ENCODE data around the gene SMAD1.

DNA sequence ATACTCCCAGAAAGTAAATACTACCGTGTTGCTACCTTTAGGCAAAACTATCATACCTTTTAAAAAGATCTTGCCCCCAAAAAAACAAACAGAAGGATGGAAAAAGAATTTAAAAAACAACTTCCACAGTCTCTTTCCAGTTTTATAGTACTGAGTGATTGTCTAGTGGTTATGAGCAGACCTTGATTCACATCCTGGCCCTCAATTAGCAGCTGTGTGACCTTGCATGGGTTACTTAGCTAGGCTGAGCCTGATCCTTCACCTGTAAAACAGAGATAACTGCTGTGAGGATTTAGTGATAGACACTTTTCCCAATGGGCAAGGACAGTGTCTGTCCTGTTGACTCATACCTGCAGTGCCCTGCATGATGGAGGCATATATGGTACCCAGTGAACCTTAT lies 49.0 kb downstream of the SMAD1 start:
- TF ChIP-seq, protein P1, sequence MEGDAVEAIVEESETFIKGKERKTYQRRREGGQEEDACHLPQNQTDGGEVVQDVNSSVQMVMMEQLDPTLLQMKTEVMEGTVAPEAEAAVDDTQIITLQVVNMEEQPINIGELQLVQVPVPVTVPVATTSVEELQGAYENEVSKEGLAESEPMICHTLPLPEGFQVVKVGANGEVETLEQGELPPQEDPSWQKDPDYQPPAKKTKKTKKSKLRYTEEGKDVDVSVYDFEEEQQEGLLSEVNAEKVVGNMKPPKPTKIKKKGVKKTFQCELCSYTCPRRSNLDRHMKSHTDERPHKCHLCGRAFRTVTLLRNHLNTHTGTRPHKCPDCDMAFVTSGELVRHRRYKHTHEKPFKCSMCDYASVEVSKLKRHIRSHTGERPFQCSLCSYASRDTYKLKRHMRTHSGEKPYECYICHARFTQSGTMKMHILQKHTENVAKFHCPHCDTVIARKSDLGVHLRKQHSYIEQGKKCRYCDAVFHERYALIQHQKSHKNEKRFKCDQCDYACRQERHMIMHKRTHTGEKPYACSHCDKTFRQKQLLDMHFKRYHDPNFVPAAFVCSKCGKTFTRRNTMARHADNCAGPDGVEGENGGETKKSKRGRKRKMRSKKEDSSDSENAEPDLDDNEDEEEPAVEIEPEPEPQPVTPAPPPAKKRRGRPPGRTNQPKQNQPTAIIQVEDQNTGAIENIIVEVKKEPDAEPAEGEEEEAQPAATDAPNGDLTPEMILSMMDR (IDR thresholded peaks at IDR 0.05), result no peak
- TF ChIP-seq ELF4 (CRISPR knock-in tag; IDR thresholded peaks at IDR 0.05; ENCODE audit: low read depth), result no peak
- TF ChIP-seq ZNF138 (CRISPR knock-in tag; conservative IDR thresholded peaks at IDR 0.05), result no peak
- TF ChIP-seq ZNF121 (CRISPR knock-in tag; IDR thresholded peaks at IDR 0.05), result no peak
- TF ChIP-seq ZNF232 (CRISPR knock-in tag; IDR thresholded peaks at IDR 0.05), result no peak
- TF ChIP-seq, protein P2, sequence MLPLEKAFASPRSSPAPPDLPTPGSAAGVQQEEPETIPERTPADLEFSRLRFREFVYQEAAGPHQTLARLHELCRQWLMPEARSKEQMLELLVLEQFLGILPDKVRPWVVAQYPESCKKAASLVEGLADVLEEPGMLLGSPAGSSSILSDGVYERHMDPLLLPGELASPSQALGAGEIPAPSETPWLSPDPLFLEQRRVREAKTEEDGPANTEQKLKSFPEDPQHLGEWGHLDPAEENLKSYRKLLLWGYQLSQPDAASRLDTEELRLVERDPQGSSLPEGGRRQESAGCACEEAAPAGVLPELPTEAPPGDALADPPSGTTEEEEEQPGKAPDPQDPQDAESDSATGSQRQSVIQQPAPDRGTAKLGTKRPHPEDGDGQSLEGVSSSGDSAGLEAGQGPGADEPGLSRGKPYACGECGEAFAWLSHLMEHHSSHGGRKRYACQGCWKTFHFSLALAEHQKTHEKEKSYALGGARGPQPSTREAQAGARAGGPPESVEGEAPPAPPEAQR (CRISPR knock-in tag; IDR thresholded peaks at IDR 0.05), result no peak
- TF ChIP-seq SP1 (CRISPR knock-in tag; conservative IDR thresholded peaks at IDR 0.05), result no peak
- TF ChIP-seq, protein P3, sequence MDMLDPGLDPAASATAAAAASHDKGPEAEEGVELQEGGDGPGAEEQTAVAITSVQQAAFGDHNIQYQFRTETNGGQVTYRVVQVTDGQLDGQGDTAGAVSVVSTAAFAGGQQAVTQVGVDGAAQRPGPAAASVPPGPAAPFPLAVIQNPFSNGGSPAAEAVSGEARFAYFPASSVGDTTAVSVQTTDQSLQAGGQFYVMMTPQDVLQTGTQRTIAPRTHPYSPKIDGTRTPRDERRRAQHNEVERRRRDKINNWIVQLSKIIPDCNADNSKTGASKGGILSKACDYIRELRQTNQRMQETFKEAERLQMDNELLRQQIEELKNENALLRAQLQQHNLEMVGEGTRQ (CRISPR knock-in tag; IDR thresholded peaks at IDR 0.05), result no peak
- TF ChIP-seq, protein P4, sequence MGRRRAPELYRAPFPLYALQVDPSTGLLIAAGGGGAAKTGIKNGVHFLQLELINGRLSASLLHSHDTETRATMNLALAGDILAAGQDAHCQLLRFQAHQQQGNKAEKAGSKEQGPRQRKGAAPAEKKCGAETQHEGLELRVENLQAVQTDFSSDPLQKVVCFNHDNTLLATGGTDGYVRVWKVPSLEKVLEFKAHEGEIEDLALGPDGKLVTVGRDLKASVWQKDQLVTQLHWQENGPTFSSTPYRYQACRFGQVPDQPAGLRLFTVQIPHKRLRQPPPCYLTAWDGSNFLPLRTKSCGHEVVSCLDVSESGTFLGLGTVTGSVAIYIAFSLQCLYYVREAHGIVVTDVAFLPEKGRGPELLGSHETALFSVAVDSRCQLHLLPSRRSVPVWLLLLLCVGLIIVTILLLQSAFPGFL (CRISPR knock-in tag; IDR thresholded peaks at IDR 0.05; ENCODE audit: borderline replicate concordance), result no peak
- TF ChIP-seq, protein P5, sequence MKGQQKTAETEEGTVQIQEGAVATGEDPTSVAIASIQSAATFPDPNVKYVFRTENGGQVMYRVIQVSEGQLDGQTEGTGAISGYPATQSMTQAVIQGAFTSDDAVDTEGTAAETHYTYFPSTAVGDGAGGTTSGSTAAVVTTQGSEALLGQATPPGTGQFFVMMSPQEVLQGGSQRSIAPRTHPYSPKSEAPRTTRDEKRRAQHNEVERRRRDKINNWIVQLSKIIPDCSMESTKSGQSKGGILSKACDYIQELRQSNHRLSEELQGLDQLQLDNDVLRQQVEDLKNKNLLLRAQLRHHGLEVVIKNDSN (CRISPR knock-in tag; IDR thresholded peaks at IDR 0.05), result no peak
- TF ChIP-seq, protein P6, sequence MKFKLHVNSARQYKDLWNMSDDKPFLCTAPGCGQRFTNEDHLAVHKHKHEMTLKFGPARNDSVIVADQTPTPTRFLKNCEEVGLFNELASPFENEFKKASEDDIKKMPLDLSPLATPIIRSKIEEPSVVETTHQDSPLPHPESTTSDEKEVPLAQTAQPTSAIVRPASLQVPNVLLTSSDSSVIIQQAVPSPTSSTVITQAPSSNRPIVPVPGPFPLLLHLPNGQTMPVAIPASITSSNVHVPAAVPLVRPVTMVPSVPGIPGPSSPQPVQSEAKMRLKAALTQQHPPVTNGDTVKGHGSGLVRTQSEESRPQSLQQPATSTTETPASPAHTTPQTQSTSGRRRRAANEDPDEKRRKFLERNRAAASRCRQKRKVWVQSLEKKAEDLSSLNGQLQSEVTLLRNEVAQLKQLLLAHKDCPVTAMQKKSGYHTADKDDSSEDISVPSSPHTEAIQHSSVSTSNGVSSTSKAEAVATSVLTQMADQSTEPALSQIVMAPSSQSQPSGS (CRISPR knock-in tag; IDR thresholded peaks at IDR 0.05; ENCODE audit: borderline replicate concordance, low read depth), result no peak
- TF ChIP-seq, protein P7, sequence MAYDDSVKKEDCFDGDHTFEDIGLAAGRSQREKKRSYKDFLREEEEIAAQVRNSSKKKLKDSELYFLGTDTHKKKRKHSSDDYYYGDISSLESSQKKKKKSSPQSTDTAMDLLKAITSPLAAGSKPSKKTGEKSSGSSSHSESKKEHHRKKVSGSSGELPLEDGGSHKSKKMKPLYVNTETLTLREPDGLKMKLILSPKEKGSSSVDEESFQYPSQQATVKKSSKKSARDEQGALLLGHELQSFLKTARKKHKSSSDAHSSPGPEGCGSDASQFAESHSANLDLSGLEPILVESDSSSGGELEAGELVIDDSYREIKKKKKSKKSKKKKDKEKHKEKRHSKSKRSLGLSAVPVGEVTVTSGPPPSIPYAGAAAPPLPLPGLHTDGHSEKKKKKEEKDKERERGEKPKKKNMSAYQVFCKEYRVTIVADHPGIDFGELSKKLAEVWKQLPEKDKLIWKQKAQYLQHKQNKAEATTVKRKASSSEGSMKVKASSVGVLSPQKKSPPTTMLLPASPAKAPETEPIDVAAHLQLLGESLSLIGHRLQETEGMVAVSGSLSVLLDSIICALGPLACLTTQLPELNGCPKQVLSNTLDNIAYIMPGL (CRISPR knock-in tag; IDR thresholded peaks at IDR 0.05), result no peak
